AG09309 (cell line): ENCODE data around the gene CLTA.
A peak's percentile ranks its signal among the peaks of the same experiment; 100 is the strongest.

Experiments used
- DNase-seq: peaks from one replicate; pipeline ENCODE4 v3.0.0-alpha.2; 2010; ENCODE audit warnings: low read depth
- H3K4me3 ChIP-seq: 2 replicates; pipeline ENCODE4 v1.5.1; 2011; ENCODE audit warnings: mild to moderate bottlenecking, low read depth, low read length, moderate library complexity; ENCODE audit not compliant: control insufficient read depth
- TF ChIP-seq, protein P1 (sequence below): IDR thresholded peaks from 2 replicates; pipeline ENCODE4 v1.5.1; 2011; ENCODE audit warnings: mild to moderate bottlenecking, low read depth, low read length, inconsistent platforms; ENCODE audit not compliant: insufficient read depth, control insufficient read depth; ENCODE audit errors: missing control alignments

CLTA gene

DNA sequence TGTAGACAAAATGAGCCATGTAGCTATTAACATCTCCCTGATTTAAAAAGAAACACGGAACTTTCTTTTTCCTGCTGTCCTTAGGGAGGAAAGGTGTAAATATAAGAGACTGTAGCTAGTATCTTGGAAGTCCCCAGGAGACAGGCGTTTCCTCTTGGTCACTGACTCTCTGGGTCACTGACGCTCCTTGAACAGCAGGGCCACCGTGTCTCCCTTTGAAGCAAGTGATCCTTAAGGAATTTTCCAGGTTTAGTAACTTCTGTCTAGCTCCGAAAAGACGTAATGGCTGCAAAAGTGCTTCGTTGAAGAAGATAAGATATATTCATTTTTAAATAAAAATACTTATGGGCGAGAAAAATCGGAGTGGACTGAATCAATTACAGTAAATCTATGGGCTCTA is 745 bp upstream of the CLTA start:
- no peak for DNase-seq
- TF ChIP-seq, protein P1, sequence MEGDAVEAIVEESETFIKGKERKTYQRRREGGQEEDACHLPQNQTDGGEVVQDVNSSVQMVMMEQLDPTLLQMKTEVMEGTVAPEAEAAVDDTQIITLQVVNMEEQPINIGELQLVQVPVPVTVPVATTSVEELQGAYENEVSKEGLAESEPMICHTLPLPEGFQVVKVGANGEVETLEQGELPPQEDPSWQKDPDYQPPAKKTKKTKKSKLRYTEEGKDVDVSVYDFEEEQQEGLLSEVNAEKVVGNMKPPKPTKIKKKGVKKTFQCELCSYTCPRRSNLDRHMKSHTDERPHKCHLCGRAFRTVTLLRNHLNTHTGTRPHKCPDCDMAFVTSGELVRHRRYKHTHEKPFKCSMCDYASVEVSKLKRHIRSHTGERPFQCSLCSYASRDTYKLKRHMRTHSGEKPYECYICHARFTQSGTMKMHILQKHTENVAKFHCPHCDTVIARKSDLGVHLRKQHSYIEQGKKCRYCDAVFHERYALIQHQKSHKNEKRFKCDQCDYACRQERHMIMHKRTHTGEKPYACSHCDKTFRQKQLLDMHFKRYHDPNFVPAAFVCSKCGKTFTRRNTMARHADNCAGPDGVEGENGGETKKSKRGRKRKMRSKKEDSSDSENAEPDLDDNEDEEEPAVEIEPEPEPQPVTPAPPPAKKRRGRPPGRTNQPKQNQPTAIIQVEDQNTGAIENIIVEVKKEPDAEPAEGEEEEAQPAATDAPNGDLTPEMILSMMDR, result no peak
- peak overlapping the region; percentile 85 for H3K4me3 ChIP-seq

- TF ChIP-seq, protein P1, result no peak
- peak overlapping the region; percentile 85 for H3K4me3 ChIP-seq
- no peak for DNase-seq
Observed at GRCh38 chr9:36191290-36191645, 547 bp downstream of the CLTA start.

DNA sequence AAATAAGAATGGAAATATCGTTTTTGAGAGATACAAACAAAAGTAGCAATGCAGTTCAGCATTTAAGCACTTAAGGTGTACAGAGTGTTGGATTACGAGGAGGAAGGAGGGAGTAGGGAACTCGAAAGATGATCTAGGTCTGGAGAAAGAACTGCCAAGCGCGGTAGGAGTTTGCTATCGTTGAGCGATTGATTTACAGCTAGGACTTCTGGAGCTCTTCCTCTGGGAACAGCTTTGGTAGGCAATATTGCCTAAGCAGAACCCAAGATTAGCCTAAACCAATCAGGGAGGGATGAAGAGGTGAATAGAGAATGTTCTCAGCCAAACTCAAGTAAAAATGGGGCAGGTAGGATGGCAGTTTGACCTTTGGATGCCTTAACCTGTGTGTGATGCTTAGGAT is 965 bp downstream of the CLTA start:
- no peak for DNase-seq
- TF ChIP-seq, protein P1, result no peak
- H3K4me3 ChIP-seq, result peak overlapping the region; percentile 85

GRCh38 chr9:36192196-36192595 is 1.5 kb downstream of the CLTA start:
- TF ChIP-seq, protein P1, result no peak
- peak overlapping the region; percentile 85 for H3K4me3 ChIP-seq
- DNase-seq, result no peak

DNA sequence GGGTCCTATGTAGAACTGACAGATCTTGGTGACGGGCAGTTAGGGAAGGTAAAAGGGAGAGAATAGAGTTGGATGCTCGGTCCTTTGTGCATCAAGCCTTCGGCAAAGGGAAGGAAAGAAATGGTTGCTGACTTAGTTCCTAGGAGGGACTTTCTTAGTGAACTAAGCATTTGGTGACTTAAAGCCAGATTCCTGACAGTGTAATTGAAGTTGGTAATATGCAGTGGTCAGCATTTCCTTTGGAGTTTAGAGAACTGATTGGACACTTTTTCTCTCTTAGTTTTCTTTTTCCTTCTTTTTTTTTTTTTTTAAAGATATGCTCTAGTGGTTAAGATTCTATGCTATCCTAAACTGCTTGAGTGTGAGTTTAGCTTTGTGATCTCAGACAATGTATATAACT is 2.3 kb downstream of the CLTA start:
- no peak for DNase-seq
- peak overlapping the region; percentile 30 for H3K4me3 ChIP-seq
- TF ChIP-seq, protein P1, result no peak

DNA sequence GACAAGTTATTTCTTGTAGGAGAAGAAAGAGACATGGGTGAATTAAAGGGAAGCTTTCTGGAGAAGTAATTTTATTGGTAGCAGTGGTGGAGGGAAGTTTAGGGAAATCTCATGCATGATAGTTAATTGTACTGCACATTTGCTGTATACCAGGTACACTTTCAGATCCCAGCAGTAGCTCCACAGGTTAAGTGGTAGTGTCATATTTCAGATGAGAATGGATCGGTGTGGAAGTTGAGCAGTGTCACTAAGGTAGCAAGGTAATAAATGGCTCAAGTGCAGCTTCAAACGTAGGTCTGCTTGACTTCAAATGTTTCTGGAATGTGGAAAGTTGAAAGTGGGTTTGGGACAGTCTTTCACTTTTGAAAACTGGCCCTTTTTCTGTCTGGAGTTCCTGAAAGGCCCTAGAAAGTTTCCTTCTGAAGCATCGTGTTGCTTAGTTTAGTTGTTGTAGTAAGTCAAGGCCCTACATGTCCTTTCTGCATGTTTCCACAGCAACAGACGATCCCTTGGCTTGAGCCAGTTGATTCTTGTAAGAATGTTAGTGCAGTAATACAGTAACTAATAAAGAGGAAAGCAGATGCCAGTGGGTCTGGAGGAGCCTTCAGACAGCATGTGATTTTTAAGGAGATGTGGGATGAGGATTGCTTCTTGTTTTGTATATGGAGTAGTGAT is 3.7 kb downstream of the CLTA start:
- no peak overlapping the region for H3K4me3 ChIP-seq
- TF ChIP-seq, protein P1, result no peak
- no peak for DNase-seq
